ENCODE measurements around the gene TGFA. TPM values are rescaled to one million over a fixed set of nuclear protein-coding genes. Genes with fewer than 3 reads are reported as not detected.
A peak's percentile ranks its signal among the peaks of the same experiment; 100 is the strongest.

Gene TGFA
- total RNA-seq, 1 experiment from 2014 or later, result 22.5 TPM

GRCh38 chr2:70460333-70460732, 93.3 kb downstream of the TGFA start:
- DNase-seq (ENCODE audit: unreplicated experiment), result peak; percentile 13
- CTCF ChIA-PET, result interaction anchor here (0.5 to 1.3 kb wide), 2 partner anchors 9 to 160 kb away, joined by 3 to 4 read pairs; no protein-coding TSS in a partner anchor
- Mint-ChIP-seq H3K27ac (ENCODE audit: low read depth, unreplicated experiment) (no peak overlapping the region), H3K4me3 (ENCODE audit: unreplicated experiment) (no peak overlapping the region), H3K27me3 (ENCODE audit: insufficient read depth, unreplicated experiment) (no peaks in the 10 kb centered on the region), H3K36me3 (ENCODE audit: insufficient read depth, unreplicated experiment) (peaks cover 15% of the 10 kb centered on the region), H3K9me3 (ENCODE audit: unreplicated experiment) (no peaks in the 10 kb centered on the region), H3K4me1 (ENCODE audit: insufficient read depth, unreplicated experiment) (peaks cover 5% of the 10 kb centered on the region)
- TF ChIP-seq CTCF (IDR thresholded peaks at IDR 0.05; ENCODE audit: unreplicated experiment), result no peak
- POLR2A ChIA-PET, result interaction anchor here (0.6 to 1.6 kb wide), 2 partner anchors 12 to 109 kb away, joined by 3 to 4 read pairs; no protein-coding TSS in a partner anchor
- intact Hi-C loops (cut with micrococcal nuclease), result no loop called here
- BruUV-seq (replicated peaks), result no TSS peak

- Mint-ChIP-seq H3K4me1 (ENCODE audit: insufficient read depth, unreplicated experiment) (peaks cover 5% of the 10 kb centered on the region), H3K27ac (ENCODE audit: low read depth, unreplicated experiment) (no peak overlapping the region), H3K9me3 (ENCODE audit: unreplicated experiment) (no peaks in the 10 kb centered on the region), H3K36me3 (ENCODE audit: insufficient read depth, unreplicated experiment) (peaks cover 15% of the 10 kb centered on the region), H3K27me3 (ENCODE audit: insufficient read depth, unreplicated experiment) (no peaks in the 10 kb centered on the region), H3K4me3 (ENCODE audit: unreplicated experiment) (no peak overlapping the region)
- POLR2A ChIA-PET, result no interaction called here
- intact Hi-C loops (cut with micrococcal nuclease), result loop anchor here (10.0 kb wide), 1 partner anchor 114 kb away; no protein-coding TSS in a partner anchor
- CTCF ChIA-PET, result interaction anchor here (0.6 to 1.0 kb wide), 3 partner anchors 16 to 95 kb away, joined by 3 read pairs; partner anchors contain the start of gene TGFA
- no TSS peak for BruUV-seq (replicated peaks)
- DNase-seq (ENCODE audit: unreplicated experiment), result no peak
- TF ChIP-seq CTCF (IDR thresholded peaks at IDR 0.05; ENCODE audit: unreplicated experiment), result no peak
These were observed 95.0 kb downstream of the TGFA start for GRCh38 chr2:70458661-70459060.

GRCh38 chr2:70456585-70457495, 96.8 kb downstream of the TGFA start:
- DNase-seq (ENCODE audit: unreplicated experiment), result no peak
- Mint-ChIP-seq H3K9me3 (ENCODE audit: unreplicated experiment) (no peaks in the 10 kb centered on the region), H3K27me3 (ENCODE audit: insufficient read depth, unreplicated experiment) (no peaks in the 10 kb centered on the region), H3K4me1 (ENCODE audit: insufficient read depth, unreplicated experiment) (no peaks in the 10 kb centered on the region), H3K27ac (ENCODE audit: low read depth, unreplicated experiment) (no peak overlapping the region), H3K4me3 (ENCODE audit: unreplicated experiment) (no peak overlapping the region), H3K36me3 (ENCODE audit: insufficient read depth, unreplicated experiment) (peaks cover 18% of the 10 kb centered on the region)
- no peak for TF ChIP-seq CTCF (IDR thresholded peaks at IDR 0.05; ENCODE audit: unreplicated experiment)
- ChIA-PET POLR2A (interaction anchor here (0.9 kb wide), 1 partner anchor 19 kb away, joined by 3 read pairs; no protein-coding TSS in a partner anchor), CTCF (interaction anchor here (0.9 to 1.2 kb wide), 3 partner anchors 17 to 116 kb away, joined by 3 to 8 read pairs (median 4); no protein-coding TSS in a partner anchor)
- no TSS peak for BruUV-seq (replicated peaks)
- intact Hi-C loops (cut with micrococcal nuclease), result loop anchor here (10.0 kb wide), 1 partner anchor 112 kb away; no protein-coding TSS in a partner anchor

GRCh38 chr2:70454936-70455544, 98.6 kb downstream of the TGFA start:
- no TSS peak for BruUV-seq (replicated peaks)
- Mint-ChIP-seq H3K27ac (ENCODE audit: low read depth, unreplicated experiment) (no peak overlapping the region), H3K4me3 (ENCODE audit: unreplicated experiment) (no peak overlapping the region), H3K9me3 (ENCODE audit: unreplicated experiment) (no peaks in the 10 kb centered on the region), H3K27me3 (ENCODE audit: insufficient read depth, unreplicated experiment) (no peaks in the 10 kb centered on the region), H3K36me3 (ENCODE audit: insufficient read depth, unreplicated experiment) (peaks cover 16% of the 10 kb centered on the region), H3K4me1 (ENCODE audit: insufficient read depth, unreplicated experiment) (no peaks in the 10 kb centered on the region)
- TF ChIP-seq CTCF (IDR thresholded peaks at IDR 0.05; ENCODE audit: unreplicated experiment), result no peak
- intact Hi-C loops (cut with micrococcal nuclease), result loop anchor here (10.0 kb wide), 1 partner anchor 110 kb away; no protein-coding TSS in a partner anchor
- DNase-seq (ENCODE audit: unreplicated experiment), result no peak
- ChIA-PET POLR2A (no interaction called here), CTCF (interaction anchor here (0.6 kb wide), 1 partner anchor 19 kb away, joined by 3 read pairs; no protein-coding TSS in a partner anchor)

Data from MCF 10A (cell line).